Activated naive CD4-positive, alpha-beta T cell treated with anti-CD3 and anti-CD28 coated beads, Interleukin-2, amount 50 U/mL, for 24 hours (primary cell): Measurements from ENCODE around the gene CDK5RAP2.

Source experiments
- H3K27ac Mint-ChIP-seq: one replicate; pipeline ENCODE4 v1.8.0; 2021; ENCODE audit warnings: mild to moderate bottlenecking, mixed read lengths
- H3K27me3 Mint-ChIP-seq: one replicate; pipeline ENCODE4 v1.8.0; 2021; ENCODE audit warnings: mixed read lengths
- H3K36me3 Mint-ChIP-seq: one replicate; pipeline ENCODE4 v1.8.0; 2021; ENCODE audit warnings: mixed read lengths
- H3K4me1 Mint-ChIP-seq: one replicate; pipeline ENCODE4 v1.8.0; 2021; ENCODE audit warnings: mixed read lengths
- H3K4me3 Mint-ChIP-seq: one replicate; pipeline ENCODE4 v1.8.0; 2021; ENCODE audit warnings: mild to moderate bottlenecking, mixed read lengths
- H3K9me3 Mint-ChIP-seq: one replicate; pipeline ENCODE4 v1.8.0; 2021; ENCODE audit warnings: mixed read lengths

The CDK5RAP2 gene

GRCh38 chr9:120608421-120608820, 28.5 kb upstream of the CDK5RAP2 start:
- Mint-ChIP-seq H3K27ac (no peak overlapping the region), H3K4me1 (no peaks in the 10 kb centered on the region), H3K9me3 (no peaks in the 10 kb centered on the region), H3K27me3 (no peaks in the 10 kb centered on the region), H3K36me3 (peaks cover 19% of the 10 kb centered on the region), H3K4me3 (no peak overlapping the region)

DNA sequence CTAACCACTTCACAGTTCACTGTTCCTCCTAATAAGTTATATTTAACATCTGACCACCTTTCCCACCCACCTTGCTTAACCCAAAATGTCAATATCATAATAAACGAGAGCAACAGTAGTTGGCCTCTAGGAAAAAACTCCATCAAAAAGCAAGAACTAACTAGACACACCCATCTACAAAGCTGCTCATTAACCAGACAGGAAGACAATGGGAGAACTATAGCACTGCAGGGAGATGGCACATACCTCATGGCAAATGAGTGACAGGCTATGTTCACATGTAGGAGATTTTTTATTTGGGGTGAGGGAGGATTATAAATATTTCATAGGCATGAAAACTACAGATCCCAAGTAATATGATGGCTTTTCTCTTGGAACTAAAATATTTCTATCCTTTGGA, 23.6 kb upstream of the CDK5RAP2 start:
- no peaks in the 10 kb centered on the region for H3K27me3 Mint-ChIP-seq

DNA sequence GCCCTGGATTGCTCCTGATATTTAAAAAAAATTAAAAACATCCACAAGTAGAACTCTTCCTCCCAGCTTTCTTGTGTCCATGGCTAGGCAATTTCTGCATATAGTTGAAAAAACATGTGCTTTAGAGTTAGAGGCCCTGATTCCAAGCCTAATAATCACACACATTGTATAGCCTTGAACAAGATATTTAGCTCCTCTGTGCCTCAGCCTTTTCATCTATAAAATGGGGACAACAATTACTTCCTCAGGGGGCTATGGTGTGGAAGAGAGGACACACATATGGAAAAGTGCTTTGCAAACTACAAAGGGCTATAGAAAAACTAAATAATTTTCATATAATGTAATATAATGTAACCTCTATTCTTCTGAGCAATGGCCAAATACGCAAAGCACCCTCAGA, 23.0 kb upstream of the CDK5RAP2 start:
- no peak overlapping the region for H3K4me3 Mint-ChIP-seq
- no peaks in the 10 kb centered on the region for H3K27me3 Mint-ChIP-seq
- H3K27ac Mint-ChIP-seq = no peak overlapping the region
- no peaks in the 10 kb centered on the region for H3K4me1 Mint-ChIP-seq
- H3K36me3 Mint-ChIP-seq = peaks cover 12% of the 10 kb centered on the region
- H3K9me3 Mint-ChIP-seq = no peaks in the 10 kb centered on the region

More for the DNA sequence above, 23.6 kb upstream of the CDK5RAP2 start:
- Mint-ChIP-seq H3K36me3 (peaks cover 16% of the 10 kb centered on the region), H3K4me3 (no peak overlapping the region), H3K4me1 (no peaks in the 10 kb centered on the region), H3K9me3 (no peaks in the 10 kb centered on the region), H3K27ac (no peak overlapping the region)

DNA sequence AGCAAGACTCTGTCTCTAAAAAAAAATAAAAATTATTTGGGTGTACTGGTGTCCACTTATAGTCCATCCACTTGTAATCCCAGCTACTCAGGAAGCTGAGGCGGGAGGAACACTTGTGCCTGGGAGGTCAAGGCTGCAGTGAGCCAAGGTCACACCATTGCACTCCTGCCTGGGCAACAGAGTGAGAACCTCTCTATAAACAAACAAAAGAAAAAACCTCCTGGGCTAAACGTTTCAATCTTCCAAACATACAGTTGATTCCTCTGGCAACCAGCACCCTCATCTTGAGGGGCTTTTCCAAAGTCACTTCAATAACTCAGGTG, 13.9 kb upstream of the CDK5RAP2 start:
- no peaks in the 10 kb centered on the region for H3K36me3 Mint-ChIP-seq

GRCh38 chr9:120593250-120593954, 13.4 kb upstream of the CDK5RAP2 start:
- no peaks in the 10 kb centered on the region for H3K27me3 Mint-ChIP-seq
- no peaks in the 10 kb centered on the region for H3K9me3 Mint-ChIP-seq
- no peaks in the 10 kb centered on the region for H3K4me1 Mint-ChIP-seq
- H3K36me3 Mint-ChIP-seq = no peaks in the 10 kb centered on the region
- no peak overlapping the region for H3K27ac Mint-ChIP-seq
- no peak overlapping the region for H3K4me3 Mint-ChIP-seq

More for the DNA sequence above, 13.9 kb upstream of the CDK5RAP2 start:
- no peak overlapping the region for H3K27ac Mint-ChIP-seq
- H3K9me3 Mint-ChIP-seq = no peaks in the 10 kb centered on the region
- no peaks in the 10 kb centered on the region for H3K4me1 Mint-ChIP-seq
- no peaks in the 10 kb centered on the region for H3K27me3 Mint-ChIP-seq
- no peak overlapping the region for H3K4me3 Mint-ChIP-seq

GRCh38 chr9:120592210-120592609, 12.2 kb upstream of the CDK5RAP2 start:
- no peaks in the 10 kb centered on the region for H3K36me3 Mint-ChIP-seq
- no peaks in the 10 kb centered on the region for H3K27me3 Mint-ChIP-seq
- H3K27ac Mint-ChIP-seq = no peak overlapping the region
- H3K4me3 Mint-ChIP-seq = no peak overlapping the region
- H3K9me3 Mint-ChIP-seq = no peaks in the 10 kb centered on the region
- no peaks in the 10 kb centered on the region for H3K4me1 Mint-ChIP-seq

DNA sequence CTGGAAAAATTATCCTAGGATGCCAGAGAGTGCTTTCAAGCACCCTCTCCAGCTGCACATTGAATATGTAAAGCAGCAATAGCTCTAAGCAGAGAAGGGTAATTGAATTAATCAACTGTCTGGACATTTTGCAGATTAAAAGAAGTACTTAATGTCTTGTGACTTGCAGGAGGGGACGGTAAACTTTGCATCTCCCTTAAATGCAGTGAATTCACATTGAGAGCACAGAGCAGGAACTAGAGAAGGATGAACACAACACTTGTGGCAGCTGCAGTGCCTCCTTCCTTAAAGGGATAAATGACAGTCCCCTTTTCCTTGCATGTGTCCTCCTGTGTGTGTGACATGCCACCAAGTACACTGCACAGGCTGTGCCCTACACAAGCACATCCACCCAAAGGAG, 7.4 kb upstream of the CDK5RAP2 start:
- Mint-ChIP-seq H3K36me3 (no peaks in the 10 kb centered on the region), H3K27me3 (no peaks in the 10 kb centered on the region), H3K4me3 (no peak overlapping the region), H3K4me1 (peaks cover 4% of the 10 kb centered on the region), H3K27ac (no peak overlapping the region), H3K9me3 (no peaks in the 10 kb centered on the region)

GRCh38 chr9:120583958-120584369, 4.0 kb upstream of the CDK5RAP2 start:
- Mint-ChIP-seq H3K27ac (no peak overlapping the region), H3K4me1 (peaks cover 29% of the 10 kb centered on the region), H3K36me3 (no peaks in the 10 kb centered on the region), H3K9me3 (no peaks in the 10 kb centered on the region), H3K4me3 (no peak overlapping the region), H3K27me3 (no peaks in the 10 kb centered on the region)

DNA sequence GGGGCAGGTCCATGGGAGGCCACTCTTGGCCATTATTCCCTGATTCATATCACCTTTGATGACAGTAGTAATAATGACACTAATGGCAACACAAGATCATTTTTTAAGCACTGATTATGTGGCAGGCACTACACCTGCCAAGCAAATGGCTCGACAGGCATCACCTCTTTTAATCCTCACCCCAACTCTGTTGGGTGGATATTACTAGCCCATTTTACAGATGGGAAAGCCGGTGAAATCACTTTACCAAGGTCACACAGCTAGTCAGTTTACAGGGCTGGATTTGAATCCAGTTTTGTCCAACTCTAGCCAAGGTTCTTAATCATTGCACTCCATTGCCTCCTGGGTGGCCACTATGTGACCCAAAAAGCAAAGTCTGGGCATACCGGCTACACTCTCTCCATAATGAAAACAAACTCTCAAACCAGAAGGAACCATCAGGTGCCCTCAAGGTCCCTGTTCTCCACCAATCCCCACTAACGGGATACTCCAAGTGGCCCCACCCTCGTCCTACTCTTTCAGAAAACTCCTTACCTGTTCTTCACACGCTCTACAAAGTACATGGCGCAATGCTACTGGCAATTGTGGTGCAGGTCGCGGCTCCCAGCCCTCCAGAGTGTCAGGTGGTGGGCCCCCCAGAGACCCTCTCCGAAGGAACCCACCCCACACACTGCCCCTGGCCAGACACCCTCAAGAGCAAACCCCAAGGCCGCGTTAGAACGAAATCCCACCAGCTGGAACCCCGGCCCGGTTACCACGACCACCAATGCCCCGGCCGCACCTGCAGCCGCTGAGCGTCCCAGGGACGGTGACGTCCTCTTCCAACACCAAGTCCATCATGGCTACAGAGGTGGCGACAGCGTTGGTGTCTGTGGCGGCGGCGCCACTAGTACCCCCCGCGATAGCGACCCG, 572 bp downstream of the CDK5RAP2 start:
- Mint-ChIP-seq H3K9me3 (no peaks in the 10 kb centered on the region), H3K36me3 (no peaks in the 10 kb centered on the region), H3K4me1 (peaks cover 54% of the 10 kb centered on the region), H3K27ac (peak overlapping the region; percentile 93), H3K4me3 (peak overlapping the region; percentile 95), H3K27me3 (no peaks in the 10 kb centered on the region)

GRCh38 chr9:120574473-120574872, 5.5 kb downstream of the CDK5RAP2 start:
- Mint-ChIP-seq H3K4me3 (no peak overlapping the region), H3K4me1 (peaks cover 44% of the 10 kb centered on the region), H3K27me3 (no peaks in the 10 kb centered on the region), H3K9me3 (no peaks in the 10 kb centered on the region), H3K36me3 (peaks cover 6% of the 10 kb centered on the region), H3K27ac (no peak overlapping the region)

DNA sequence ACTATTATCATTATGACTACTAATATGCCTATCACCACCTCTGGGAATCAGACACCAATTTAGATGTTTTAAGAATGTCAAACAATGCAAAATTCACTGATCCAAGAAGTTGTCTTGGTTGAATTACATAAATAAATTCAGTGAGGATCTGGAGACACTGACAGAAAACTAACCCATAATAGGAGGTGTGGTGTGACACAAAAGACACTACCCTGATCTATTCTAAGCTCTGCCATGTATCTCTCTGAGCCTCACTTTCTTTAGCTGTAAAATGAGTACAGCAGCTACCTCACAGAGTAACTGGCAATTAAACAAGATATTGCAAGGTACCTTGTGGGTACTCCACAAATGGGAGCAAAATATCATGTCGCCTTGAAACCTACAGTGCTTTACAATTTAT, 7.5 kb downstream of the CDK5RAP2 start:
- no peaks in the 10 kb centered on the region for H3K9me3 Mint-ChIP-seq
- H3K27me3 Mint-ChIP-seq = no peaks in the 10 kb centered on the region
- H3K4me3 Mint-ChIP-seq = no peak overlapping the region
- H3K36me3 Mint-ChIP-seq = peaks cover 17% of the 10 kb centered on the region
- peaks cover 30% of the 10 kb centered on the region for H3K4me1 Mint-ChIP-seq
- H3K27ac Mint-ChIP-seq = no peak overlapping the region

DNA sequence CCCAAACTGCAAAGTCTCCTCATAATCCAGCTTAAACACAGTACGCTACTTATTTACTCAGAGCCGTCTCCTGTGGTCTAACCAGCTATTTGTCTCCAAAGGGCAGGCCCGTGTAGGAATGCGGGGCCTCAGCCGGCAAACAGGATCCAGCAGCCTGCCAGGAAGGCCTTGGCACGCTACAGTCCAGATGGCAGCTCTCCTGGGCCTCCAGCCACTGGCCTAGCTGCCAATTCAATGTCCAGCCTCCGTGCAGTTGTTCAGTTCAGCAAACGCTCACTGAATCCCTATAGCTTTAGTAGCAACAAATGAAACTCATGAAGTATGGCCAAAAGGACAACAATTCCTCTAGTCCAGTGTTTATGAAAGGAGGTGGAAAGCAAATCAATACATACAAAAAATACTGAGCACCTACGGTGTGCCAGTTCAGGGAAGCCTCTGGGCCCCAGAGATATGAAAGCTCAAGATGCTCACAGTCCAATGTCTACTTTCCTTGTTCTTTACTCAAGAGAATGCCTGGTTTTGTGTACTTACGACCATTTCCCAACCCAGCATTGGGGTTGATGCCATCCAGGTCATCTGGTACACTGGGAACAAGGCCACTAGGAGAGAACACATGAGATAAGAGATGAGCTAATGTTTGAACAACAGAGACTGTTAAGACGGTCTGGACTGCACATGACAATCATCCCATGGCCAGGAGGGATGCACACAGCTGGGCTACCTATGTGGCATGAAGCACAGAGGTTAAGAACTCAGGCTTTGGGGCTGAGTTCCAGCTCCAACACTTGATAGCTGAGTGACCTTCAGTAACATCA, 8.3 kb downstream of the CDK5RAP2 start:
- Mint-ChIP-seq H3K36me3 (peaks cover 22% of the 10 kb centered on the region), H3K27ac (no peak overlapping the region), H3K4me3 (no peak overlapping the region), H3K9me3 (no peaks in the 10 kb centered on the region), H3K4me1 (peaks cover 23% of the 10 kb centered on the region), H3K27me3 (no peaks in the 10 kb centered on the region)

GRCh38 chr9:120570296-120570695, 9.7 kb downstream of the CDK5RAP2 start:
- Mint-ChIP-seq H3K36me3 (peaks cover 28% of the 10 kb centered on the region), H3K27me3 (no peaks in the 10 kb centered on the region), H3K4me3 (no peak overlapping the region), H3K4me1 (peaks cover 19% of the 10 kb centered on the region), H3K9me3 (no peaks in the 10 kb centered on the region), H3K27ac (no peak overlapping the region)

- H3K27me3 Mint-ChIP-seq = no peaks in the 10 kb centered on the region
- H3K9me3 Mint-ChIP-seq = no peaks in the 10 kb centered on the region
- no peak overlapping the region for H3K4me3 Mint-ChIP-seq
- peaks cover 24% of the 10 kb centered on the region for H3K4me1 Mint-ChIP-seq
- H3K36me3 Mint-ChIP-seq = peaks cover 34% of the 10 kb centered on the region
- H3K27ac Mint-ChIP-seq = no peak overlapping the region
Observed at GRCh38 chr9:120569556-120569955, 10.4 kb downstream of the CDK5RAP2 start.

GRCh38 chr9:120568816-120569215, 11.2 kb downstream of the CDK5RAP2 start:
- no peaks in the 10 kb centered on the region for H3K27me3 Mint-ChIP-seq
- H3K4me3 Mint-ChIP-seq = no peak overlapping the region
- peaks cover 35% of the 10 kb centered on the region for H3K36me3 Mint-ChIP-seq
- peaks cover 19% of the 10 kb centered on the region for H3K4me1 Mint-ChIP-seq
- no peaks in the 10 kb centered on the region for H3K9me3 Mint-ChIP-seq
- H3K27ac Mint-ChIP-seq = no peak overlapping the region

GRCh38 chr9:120567874-120568273, 12.1 kb downstream of the CDK5RAP2 start:
- no peak overlapping the region for H3K4me3 Mint-ChIP-seq
- peak overlapping the region; percentile 41 for H3K27ac Mint-ChIP-seq
- no peaks in the 10 kb centered on the region for H3K27me3 Mint-ChIP-seq
- H3K4me1 Mint-ChIP-seq = peaks cover 18% of the 10 kb centered on the region
- no peaks in the 10 kb centered on the region for H3K9me3 Mint-ChIP-seq
- peaks cover 40% of the 10 kb centered on the region for H3K36me3 Mint-ChIP-seq
